Uterus (tissue), 4 donors: Measurements from ENCODE around the gene CDK6. TPM values are rescaled to one million over a fixed set of nuclear protein-coding genes. Genes with fewer than 3 reads are reported as not detected.
A peak's percentile ranks its signal among the peaks of the same experiment; 100 is the strongest.
"Not testable (repeated sequence)": the region's sequence is repeated elsewhere in the genome, so short reads cannot be mapped to it uniquely, and the experiment has no call there.

Source experiments
- DNase-seq, 2 donors: peaks; one replicate each; pipeline ENCODE4 v3.0.0-alpha.2; 2019 to 2020
- H3K27ac ChIP-seq, 2 donors: fragments of 200-600 bp; sonication (generic); 1 replicate in 1 of 2; 2 replicates in 1 of 2; pipeline ENCODE4 v1.5.1; 2016 to 2018
- H3K27me3 ChIP-seq, 2 donors: fragments of 200-600 bp; sonication (generic); one replicate each; pipeline ENCODE4 v1.5.1; 2018 to 2019; ENCODE audit warnings: control low read depth in 1 of 2
- H3K36me3 ChIP-seq, 2 donors: fragments of 200-600 bp; sonication (generic); one replicate each; pipeline ENCODE4 v1.5.1; 2019; ENCODE audit warnings: control low read depth in 1 of 2
- H3K4me1 ChIP-seq, 2 donors: fragments of 200-600 bp; sonication (generic); one replicate each; pipeline ENCODE4 v1.5.1; 2018 to 2019; ENCODE audit warnings: control low read depth in 1 of 2
- H3K4me3 ChIP-seq, 2 donors: fragments of 200-600 bp; sonication (generic); 1 replicate in 1 of 2; 2 replicates in 1 of 2; pipeline ENCODE4 v1.5.1; 2018 to 2019; ENCODE audit warnings: mild to moderate bottlenecking in 1 of 2
- H3K9me3 ChIP-seq, 2 donors: fragments of 200-600 bp; sonication (generic); one replicate each; pipeline ENCODE4 v1.5.1; 2019; ENCODE audit warnings: control low read depth in 1 of 2
- POLR2A ChIP-seq, 2 donors: fragments of 450-650 bp; IDR thresholded peaks; one replicate each; pipeline ENCODE4 v1.6.1; 2016; ENCODE audit warnings: antibody characterized with exemption in 2 of 2, mild to moderate bottlenecking in 1 of 2, moderate library complexity in 1 of 2
- intact Hi-C: fragments of 100-400 bp; cut with DNase I; formaldehyde crosslinking; loops from one replicate; pipeline ENCODE4 v1.15.1; 2023; ENCODE audit warnings: low total_unique reads
- total RNA-seq, 4 donors: library from RNA; depleted of rRNA in 3 of 4; stranded (reverse); fragments of >200 nt in 3 of 4; gene quantifications; one replicate each; pipeline versions ENCODE4 v1.1.0 to v1.2.4, GENCODE V29; 2014 to 2023
- TF ChIP-seq, protein P1 (sequence below), 4 experiments: fragments of 200-600 bp in 2 of 4; fragments of 450-650 bp in 2 of 4; sonication (generic) in 2 of 4; IDR thresholded peaks; one replicate each; pipeline ENCODE4 v1.5.1; 2016 to 2019; ENCODE audit warnings: antibody characterized with exemption in 4 of 4, mild to moderate bottlenecking in 2 of 4, moderate library complexity in 1 of 4
- donor health status: DM: yes; HTN: yes; CAD: no.

Gene CDK6
- total RNA-seq = 100 to 1,000 TPM in 1 of 4 donors, 10 to 100 TPM in 2, 1 to 10 TPM in 1; 5.9 to 117 (median 15.2) TPM

DNA sequence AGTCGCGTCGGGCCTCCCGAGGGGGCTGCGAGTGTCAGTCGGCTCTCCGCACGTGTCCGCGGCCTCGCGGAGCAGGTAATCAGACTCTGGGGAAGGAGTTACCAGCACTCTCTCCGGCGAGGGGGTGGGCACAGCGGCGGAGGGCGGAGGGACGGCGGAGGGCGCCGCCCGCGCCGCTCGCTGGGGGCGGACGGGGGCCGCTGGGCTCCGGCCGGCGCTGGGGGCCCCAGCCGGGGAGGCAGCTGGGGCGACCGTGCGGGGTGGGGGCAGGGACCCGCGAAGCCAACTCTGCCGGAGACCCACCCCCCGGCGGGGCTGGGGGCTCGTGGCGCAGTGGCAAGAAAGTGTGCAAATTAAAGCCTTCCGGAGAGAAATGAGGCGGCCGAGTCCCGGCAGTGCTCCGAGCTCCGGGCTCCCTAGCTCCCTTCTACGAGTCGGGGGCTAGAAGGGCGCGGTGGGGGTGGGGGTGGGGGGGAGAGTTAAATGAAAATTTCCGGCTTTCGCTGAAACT is at the start of gene CDK6:
Gene CDK6 (minus strand): TSS at position 85 of the 511 bp plus-strand sequence. CDS start 3,250 bp downstream, outside the sequence.
- peak in 1 of 2 donors; percentile 22 for TF ChIP-seq POLR2A (IDR thresholded peaks at IDR 0.05)
- TF ChIP-seq, protein P1, sequence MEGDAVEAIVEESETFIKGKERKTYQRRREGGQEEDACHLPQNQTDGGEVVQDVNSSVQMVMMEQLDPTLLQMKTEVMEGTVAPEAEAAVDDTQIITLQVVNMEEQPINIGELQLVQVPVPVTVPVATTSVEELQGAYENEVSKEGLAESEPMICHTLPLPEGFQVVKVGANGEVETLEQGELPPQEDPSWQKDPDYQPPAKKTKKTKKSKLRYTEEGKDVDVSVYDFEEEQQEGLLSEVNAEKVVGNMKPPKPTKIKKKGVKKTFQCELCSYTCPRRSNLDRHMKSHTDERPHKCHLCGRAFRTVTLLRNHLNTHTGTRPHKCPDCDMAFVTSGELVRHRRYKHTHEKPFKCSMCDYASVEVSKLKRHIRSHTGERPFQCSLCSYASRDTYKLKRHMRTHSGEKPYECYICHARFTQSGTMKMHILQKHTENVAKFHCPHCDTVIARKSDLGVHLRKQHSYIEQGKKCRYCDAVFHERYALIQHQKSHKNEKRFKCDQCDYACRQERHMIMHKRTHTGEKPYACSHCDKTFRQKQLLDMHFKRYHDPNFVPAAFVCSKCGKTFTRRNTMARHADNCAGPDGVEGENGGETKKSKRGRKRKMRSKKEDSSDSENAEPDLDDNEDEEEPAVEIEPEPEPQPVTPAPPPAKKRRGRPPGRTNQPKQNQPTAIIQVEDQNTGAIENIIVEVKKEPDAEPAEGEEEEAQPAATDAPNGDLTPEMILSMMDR (IDR thresholded peaks at IDR 0.05) = no peak
- intact Hi-C loops = no loop called here
- DNase-seq = peak; percentile 41 to 43

DNA sequence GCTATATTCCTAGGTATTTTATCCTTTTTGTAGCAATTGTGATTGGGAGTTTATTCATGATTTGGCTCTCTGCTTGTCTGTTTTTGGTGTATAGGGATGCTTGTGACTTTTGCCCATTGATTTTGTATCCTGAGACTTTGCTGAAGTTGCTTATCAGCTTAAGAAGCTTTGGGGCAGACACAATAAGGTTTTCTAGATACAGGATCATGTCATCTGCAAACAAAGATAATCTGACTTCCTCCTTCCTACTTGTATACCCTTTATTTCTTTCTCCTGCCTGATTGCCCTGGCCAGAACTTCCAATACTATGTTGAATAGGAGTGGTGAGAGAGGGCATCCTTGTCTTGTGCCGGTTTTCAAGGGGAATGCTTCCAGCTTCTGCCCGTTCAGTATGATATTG is 49.7 kb upstream of the CDK6 start:
- H3K27ac ChIP-seq, DNase-seq, H3K4me1 ChIP-seq, H3K4me3 ChIP-seq, H3K9me3 ChIP-seq, H3K36me3 ChIP-seq, H3K27me3 ChIP-seq, intact Hi-C loops: not testable (repeated sequence)

More for the DNA sequence above, at the start of gene CDK6:
- Histone ChIP-seq H3K27me3 (no peaks in the 10 kb centered on the region), H3K4me1 (peaks cover 0 to 8% of the 10 kb centered on the region in 2 donors), H3K9me3 (no peaks in the 10 kb centered on the region), H3K27ac (peak within 1 kb of the TSS; percentile 82 to 84), H3K36me3 (no peaks in the 10 kb centered on the region), H3K4me3 (peak within 1 kb of the TSS; percentile 52 to 69)

DNA sequence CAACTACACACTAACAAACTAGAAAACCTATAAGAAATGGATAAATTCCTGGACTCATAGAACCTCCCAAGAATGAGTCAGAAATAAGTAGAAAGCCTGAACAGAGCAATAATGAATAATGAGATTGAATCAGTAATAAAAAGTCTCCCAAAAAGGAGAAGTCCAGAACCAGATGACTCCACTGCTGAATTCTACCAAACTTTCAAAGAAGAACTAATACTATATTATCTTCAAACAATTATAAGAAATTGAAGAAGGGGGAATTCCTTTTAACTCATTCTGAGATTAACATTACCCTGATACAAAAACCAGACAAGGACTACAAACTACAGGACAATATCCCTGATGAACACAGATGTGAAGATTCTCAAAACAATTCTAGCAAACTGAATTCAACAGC is 47.8 kb upstream of the CDK6 start:
- no peaks in the 10 kb centered on the region for H3K9me3 ChIP-seq
- intact Hi-C loops = no loop called here

DNA sequence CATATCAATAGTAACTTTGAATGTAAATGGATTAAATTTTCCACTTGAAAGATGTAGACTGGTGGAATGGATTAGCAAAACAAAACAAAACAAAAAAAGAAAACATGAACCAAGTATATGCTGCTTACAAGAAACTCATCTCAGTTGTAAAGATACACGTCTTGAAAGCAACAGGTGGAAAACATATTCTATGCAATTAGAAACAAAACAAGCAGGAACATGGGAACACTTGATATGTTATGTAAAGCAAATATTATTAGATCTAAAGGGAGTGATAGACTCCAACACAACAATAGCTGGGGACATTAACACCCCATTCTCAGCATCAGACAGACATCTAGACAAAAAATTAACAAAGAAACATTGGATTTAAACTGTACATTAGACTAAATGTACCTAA is 46.4 kb upstream of the CDK6 start:
- no peaks in the 10 kb centered on the region for H3K4me1 ChIP-seq
- intact Hi-C loops = no loop called here
- no peak for TF ChIP-seq POLR2A (IDR thresholded peaks at IDR 0.05)
- TF ChIP-seq, protein P1 (IDR thresholded peaks at IDR 0.05) = no peak
- no peak overlapping the region for H3K27ac ChIP-seq
- no peak for DNase-seq
- no peaks in the 10 kb centered on the region for H3K27me3 ChIP-seq
- H3K4me3 ChIP-seq = no peak overlapping the region
- H3K36me3 ChIP-seq = no peaks in the 10 kb centered on the region
- H3K9me3 ChIP-seq = no peaks in the 10 kb centered on the region

More for the DNA sequence above, 47.8 kb upstream of the CDK6 start:
- Histone ChIP-seq H3K4me3 (no peak overlapping the region), H3K27me3 (no peaks in the 10 kb centered on the region), H3K27ac (no peak overlapping the region), H3K4me1 (no peaks in the 10 kb centered on the region), H3K36me3 (no peaks in the 10 kb centered on the region)
- no peak for DNase-seq
- no peak for TF ChIP-seq POLR2A (IDR thresholded peaks at IDR 0.05)
- TF ChIP-seq, protein P1 (IDR thresholded peaks at IDR 0.05) = no peak

DNA sequence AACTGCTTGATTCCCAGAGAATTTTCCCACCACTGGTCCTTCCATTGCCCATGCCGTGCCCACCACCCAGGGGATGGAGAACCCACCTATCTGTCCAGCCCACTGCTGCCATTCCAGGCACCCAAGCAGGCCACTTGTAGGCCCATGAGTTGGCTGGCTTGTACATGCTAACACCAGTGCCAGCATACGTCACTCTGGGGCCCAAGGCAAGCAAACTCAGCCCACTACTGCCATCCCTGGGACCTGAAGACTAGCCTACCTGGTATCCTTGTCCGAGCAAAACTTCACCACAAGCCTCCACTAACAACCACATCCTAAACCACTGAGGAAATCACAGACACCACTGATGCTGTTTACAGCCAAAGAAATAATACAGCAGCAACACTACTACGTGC is 44.7 kb upstream of the CDK6 start:
- Histone ChIP-seq H3K27ac (no peak overlapping the region), H3K4me1 (no peaks in the 10 kb centered on the region), H3K9me3 (no peaks in the 10 kb centered on the region), H3K27me3 (no peaks in the 10 kb centered on the region), H3K4me3 (no peak overlapping the region), H3K36me3 (no peaks in the 10 kb centered on the region)
- TF ChIP-seq, protein P1 (IDR thresholded peaks at IDR 0.05) = no peak
- TF ChIP-seq POLR2A (IDR thresholded peaks at IDR 0.05) = no peak
- no peak for DNase-seq
- intact Hi-C loops = no loop called here
